Transverse colon (tissue), 4 donors: Measurements from ENCODE around the gene RNF11.

ENCODE experiments used
- POLR2A ChIP-seq: fragments of 450-650 bp; IDR thresholded peaks from one replicate; pipeline ENCODE4 v1.6.1; 2016; ENCODE audit warnings: antibody characterized with exemption, mild to moderate bottlenecking, moderate library complexity
- POLR2AphosphoS5 ChIP-seq, 3 donors: sonication (generic); formaldehyde crosslinking; IDR thresholded peaks; one replicate each; pipeline ENCODE4 v1.6.1; 2016; ENCODE audit warnings: antibody characterized with exemption in 3 of 3
- TF ChIP-seq, protein P1 (sequence below), 5 experiments: fragments of 200-600 bp in 3 of 5; fragments of 450-650 bp in 2 of 5; sonication (generic) in 3 of 5; IDR thresholded peaks; 1 replicate in 2 of 5; 2 replicates in 3 of 5; pipeline ENCODE4 v1.5.1; 2016 to 2017; ENCODE audit warnings: antibody characterized with exemption in 5 of 5, inconsistent platforms in 3 of 5, mild to moderate bottlenecking in 2 of 5, moderate library complexity in 1 of 5

DNA sequence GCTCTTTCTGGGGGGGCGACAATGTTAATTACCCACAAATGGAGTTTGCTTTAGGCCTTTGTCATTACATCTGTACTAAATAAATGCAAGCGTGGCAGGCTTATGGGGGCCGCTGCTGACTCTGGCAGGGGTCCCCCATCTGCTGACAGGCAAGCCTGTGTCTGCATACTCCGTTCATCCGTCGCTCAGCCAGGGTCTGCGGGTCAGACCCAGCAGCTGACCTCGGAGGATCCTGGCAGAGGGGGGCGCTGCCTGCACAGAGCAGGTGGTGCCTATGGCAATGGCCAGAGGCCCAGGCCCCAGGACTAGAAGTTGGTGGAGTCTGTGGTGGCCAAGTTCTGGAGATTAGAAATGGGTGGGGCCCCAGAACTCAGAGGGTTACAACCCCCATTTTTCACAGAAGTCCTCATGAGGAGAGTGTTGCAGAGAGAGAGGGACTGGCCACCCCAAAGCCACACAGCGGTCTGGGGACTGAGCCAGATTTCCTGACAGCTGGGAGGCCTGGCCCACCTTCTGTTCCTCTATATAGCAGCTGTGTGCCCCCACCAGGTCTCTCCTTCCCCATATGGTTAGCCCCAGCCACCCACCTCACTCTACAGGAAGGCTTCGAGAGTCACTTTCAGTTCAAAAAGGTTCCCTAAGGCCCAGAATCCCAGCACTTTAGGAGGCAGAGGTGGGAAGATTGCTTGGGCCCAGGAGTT is 63.3 kb downstream of the RNF11 start:
- TF ChIP-seq, protein P1, sequence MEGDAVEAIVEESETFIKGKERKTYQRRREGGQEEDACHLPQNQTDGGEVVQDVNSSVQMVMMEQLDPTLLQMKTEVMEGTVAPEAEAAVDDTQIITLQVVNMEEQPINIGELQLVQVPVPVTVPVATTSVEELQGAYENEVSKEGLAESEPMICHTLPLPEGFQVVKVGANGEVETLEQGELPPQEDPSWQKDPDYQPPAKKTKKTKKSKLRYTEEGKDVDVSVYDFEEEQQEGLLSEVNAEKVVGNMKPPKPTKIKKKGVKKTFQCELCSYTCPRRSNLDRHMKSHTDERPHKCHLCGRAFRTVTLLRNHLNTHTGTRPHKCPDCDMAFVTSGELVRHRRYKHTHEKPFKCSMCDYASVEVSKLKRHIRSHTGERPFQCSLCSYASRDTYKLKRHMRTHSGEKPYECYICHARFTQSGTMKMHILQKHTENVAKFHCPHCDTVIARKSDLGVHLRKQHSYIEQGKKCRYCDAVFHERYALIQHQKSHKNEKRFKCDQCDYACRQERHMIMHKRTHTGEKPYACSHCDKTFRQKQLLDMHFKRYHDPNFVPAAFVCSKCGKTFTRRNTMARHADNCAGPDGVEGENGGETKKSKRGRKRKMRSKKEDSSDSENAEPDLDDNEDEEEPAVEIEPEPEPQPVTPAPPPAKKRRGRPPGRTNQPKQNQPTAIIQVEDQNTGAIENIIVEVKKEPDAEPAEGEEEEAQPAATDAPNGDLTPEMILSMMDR (IDR thresholded peaks at IDR 0.05), result no peak
- no peak for TF ChIP-seq POLR2A
- no peak for TF ChIP-seq POLR2AphosphoS5 (IDR thresholded peaks at IDR 0.05)
